ENCODE data around the gene LAD1. TPM values are rescaled to one million over a fixed set of nuclear protein-coding genes. Genes with fewer than 3 reads are reported as not detected.

Gene LAD1
- total and polyA plus RNA-seq, 8 donors, result 28.7 to 62.5 (median 44.3) TPM

DNA sequence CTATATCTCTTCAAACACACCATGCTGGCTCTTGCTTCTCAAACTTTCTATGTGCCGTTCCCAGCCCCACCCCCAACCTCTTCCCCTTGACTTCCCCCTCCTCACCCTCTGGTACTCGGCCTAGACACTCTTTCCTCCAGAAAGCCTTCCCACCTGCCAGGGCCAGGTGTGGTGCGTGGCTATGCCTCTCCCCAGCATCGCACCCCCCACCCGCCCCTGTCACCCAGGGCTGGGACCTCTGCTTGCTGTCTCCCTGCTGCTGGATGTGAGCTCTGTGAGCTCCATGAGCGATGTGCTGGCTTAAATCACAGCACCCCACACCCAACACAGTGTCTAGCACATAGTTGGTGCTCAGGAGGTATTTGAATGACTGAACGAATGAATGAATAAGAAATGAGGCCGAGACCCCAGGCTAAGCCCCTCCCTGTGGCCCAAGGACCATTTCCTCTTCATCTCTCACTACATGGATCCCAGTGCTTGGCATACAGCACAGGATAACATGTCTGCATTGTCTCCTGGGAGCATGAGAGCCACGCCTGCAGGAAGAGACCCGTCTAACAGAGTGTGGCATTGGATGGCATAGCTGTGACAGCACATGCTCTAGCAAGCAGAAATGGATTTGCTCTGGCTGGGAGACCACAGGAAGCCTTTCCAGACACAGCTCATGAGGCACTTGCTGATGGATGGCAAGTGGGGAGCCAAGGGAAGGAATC, 41.3 kb downstream of the LAD1 start:
- TF ChIP-seq CTCF (IDR thresholded peaks at IDR 0.05), result no peak
- Histone ChIP-seq H3K9me3 (no peaks in the 10 kb centered on the region), H3K4me3 (no peak overlapping the region), H3K27me3 (no peaks in the 10 kb centered on the region), H3K27ac (no peak overlapping the region), H3K4me1 (no peaks in the 10 kb centered on the region), H3K36me3 (no peaks in the 10 kb centered on the region)
- ATAC-seq (no peak), DNase-seq (peak in 1 of 6 donors; percentile 28), FAIRE-seq (no peak)
- WGBS, 2 donors, result 73% methylated on average over 10 of the region's 10 CpGs
- intact Hi-C loops (cut with DNase I), result loop anchor here (2.0 to 10.0 kb wide), 3 partner anchors 99 to 105 kb away; no protein-coding TSS in a partner anchor

DNA sequence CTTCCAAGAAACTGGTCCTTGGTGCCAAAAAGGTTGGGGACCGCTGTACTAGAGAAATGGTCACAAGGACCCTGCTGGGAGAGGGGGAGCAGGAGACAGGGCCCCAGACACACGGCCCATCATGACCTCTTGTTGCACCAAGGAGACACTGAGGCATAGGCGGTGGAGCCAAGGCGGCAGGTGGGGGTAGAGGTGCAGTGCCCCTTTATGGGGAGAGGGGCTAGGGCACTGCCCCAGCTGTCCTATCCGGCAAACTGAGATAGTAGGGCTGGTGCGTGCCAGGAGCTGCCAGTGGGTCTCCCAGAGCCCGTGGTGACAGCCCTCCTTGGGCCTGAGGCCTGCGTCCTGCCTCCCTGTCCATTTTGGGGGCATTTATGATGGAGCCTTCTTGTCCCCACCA, 41.9 kb downstream of the LAD1 start:
- Histone ChIP-seq H3K9me3 (no peaks in the 10 kb centered on the region), H3K27ac (no peak overlapping the region), H3K27me3 (no peaks in the 10 kb centered on the region), H3K4me1 (no peaks in the 10 kb centered on the region), H3K36me3 (no peaks in the 10 kb centered on the region), H3K4me3 (no peak overlapping the region)
- no peak for TF ChIP-seq CTCF (IDR thresholded peaks at IDR 0.05)
- 79 to 94% methylated on average over 8 of the region's 8 CpGs for WGBS, 2 donors
- intact Hi-C loops (cut with DNase I), result loop anchor here in 2 of 3 donors (5.0 to 10.0 kb wide), 2 partner anchors 102 to 105 kb away; no protein-coding TSS in a partner anchor
- no peak for ATAC-seq
- peak in 1 of 6 donors; percentile 36 for DNase-seq
- no peak for FAIRE-seq

DNA sequence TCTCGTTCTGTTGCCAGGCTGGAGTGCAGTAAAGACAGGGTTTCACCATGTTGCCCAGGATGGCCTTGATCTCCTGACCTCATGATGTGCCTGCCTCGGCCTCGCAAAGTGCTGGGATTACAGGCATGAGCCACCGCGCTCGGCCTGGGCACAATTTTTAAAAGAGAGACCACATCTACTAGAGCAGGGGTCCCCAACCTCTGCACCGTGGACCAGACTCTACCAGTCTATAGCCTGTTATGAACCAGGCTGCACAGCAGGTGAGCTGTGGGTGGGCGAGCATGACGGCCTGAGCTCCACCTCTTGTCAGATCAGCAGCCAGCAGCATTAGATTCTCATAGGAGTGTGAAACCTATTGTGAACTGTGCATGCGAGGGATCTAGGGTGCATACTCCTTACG, 42.4 kb downstream of the LAD1 start:
- no peak for TF ChIP-seq CTCF (IDR thresholded peaks at IDR 0.05)
- FAIRE-seq (no peak), ATAC-seq (no peak), DNase-seq (peak in 1 of 6 donors; percentile 31)
- no peaks in the 10 kb centered on the region for H3K36me3 ChIP-seq
- 74 to 76% methylated on average over 11 of the region's 11 CpGs for WGBS, 2 donors
- intact Hi-C loops (cut with DNase I), result loop anchor here in 2 of 3 donors (5.0 to 10.0 kb wide), 2 partner anchors 102 to 104 kb away; no protein-coding TSS in a partner anchor
- H3K4me3 ChIP-seq, result no peak overlapping the region
- H3K4me1 ChIP-seq, result no peaks in the 10 kb centered on the region
- H3K27ac ChIP-seq, result no peak overlapping the region
- no peaks in the 10 kb centered on the region for H3K27me3 ChIP-seq
- H3K9me3 ChIP-seq, result no peaks in the 10 kb centered on the region

- 79 to 87% methylated on average over 5 of the region's 5 CpGs for WGBS, 2 donors
- Histone ChIP-seq H3K27ac (no peak overlapping the region), H3K9me3 (no peaks in the 10 kb centered on the region), H3K36me3 (no peaks in the 10 kb centered on the region), H3K4me1 (no peaks in the 10 kb centered on the region), H3K4me3 (no peak overlapping the region), H3K27me3 (no peaks in the 10 kb centered on the region)
- DNase-seq (peak in 1 of 6 donors; percentile 13), ATAC-seq (no peak), FAIRE-seq (no peak)
- TF ChIP-seq CTCF (IDR thresholded peaks at IDR 0.05), result no peak
- intact Hi-C loops (cut with DNase I), result loop anchor here in 2 of 3 donors (5.0 to 10.0 kb wide), 2 partner anchors 101 to 104 kb away; no protein-coding TSS in a partner anchor
Observed at GRCh38 chr1:201356236-201356635, 42.9 kb downstream of the LAD1 start.

GRCh38 chr1:201355471-201355870, 43.7 kb downstream of the LAD1 start:
- no peak for FAIRE-seq
- H3K4me1 ChIP-seq, result no peaks in the 10 kb centered on the region
- 77 to 85% methylated on average over 7 of the region's 7 CpGs for WGBS, 2 donors
- ATAC-seq, result no peak
- H3K27me3 ChIP-seq, result no peaks in the 10 kb centered on the region
- intact Hi-C loops (cut with DNase I), result loop anchor here in 2 of 3 donors (5.0 to 10.0 kb wide), 2 partner anchors 101 to 103 kb away; no protein-coding TSS in a partner anchor
- H3K27ac ChIP-seq, result no peak overlapping the region
- H3K4me3 ChIP-seq, result no peak overlapping the region
- H3K9me3 ChIP-seq, result no peaks in the 10 kb centered on the region
- H3K36me3 ChIP-seq, result no peaks in the 10 kb centered on the region
- no peak for TF ChIP-seq CTCF (IDR thresholded peaks at IDR 0.05)
- DNase-seq, result peak in 1 of 6 donors; percentile 21

Data from pancreas (tissue), 10 donors.